ENCODE data around the gene CD79B.

DNA sequence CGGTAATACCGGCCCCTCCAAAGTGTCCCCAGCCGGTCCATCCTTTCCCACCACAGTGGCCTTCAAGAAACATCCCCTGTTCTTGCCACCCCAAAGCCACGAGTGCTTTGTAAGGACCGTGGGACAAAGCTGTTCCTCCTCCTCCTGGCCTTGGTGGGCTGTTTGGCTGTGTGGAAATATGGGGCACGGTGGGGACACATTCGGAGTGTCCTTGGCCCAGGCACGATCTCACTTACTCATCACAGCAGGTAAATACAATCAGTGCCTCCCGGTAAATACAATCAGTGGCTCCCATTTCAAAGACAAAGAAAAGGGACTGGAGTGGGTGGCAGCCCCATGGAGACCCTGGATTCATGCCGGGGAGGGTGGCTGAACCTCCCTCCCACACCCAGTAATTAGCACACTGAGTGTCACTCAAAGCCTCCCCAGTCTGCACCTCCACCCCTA, 30.2 kb upstream of the CD79B start:
- TF ChIP-seq ZNF274 (IDR thresholded peaks at IDR 0.05; ENCODE audit: low read depth, low read length) = no peak
- TF ChIP-seq SUZ12 (IDR thresholded peaks at IDR 0.05; ENCODE audit: extremely low read depth, insufficient read depth, insufficient read length) = no peak

All from NT2/D1 (cell line).